Stimulated activated CD4-positive, alpha-beta T cell treated with anti-CD3 and anti-CD28 coated beads, Interleukin-1b, Interleukin-23, amount 100 ng/mL, for 4 hours (primary cell): ENCODE data around the gene CACNG7.
"Not testable (repeated sequence)": the region's sequence is repeated elsewhere in the genome, so short reads cannot be mapped to it uniquely, and the experiment has no call there.

ENCODE experiments used
- DNase-seq, 2 donors: peaks; one replicate each; pipeline ENCODE4 v3.0.0-alpha.2; 2020; ENCODE audit warnings: low read depth in 2 of 2

Gene CACNG7, protein sequence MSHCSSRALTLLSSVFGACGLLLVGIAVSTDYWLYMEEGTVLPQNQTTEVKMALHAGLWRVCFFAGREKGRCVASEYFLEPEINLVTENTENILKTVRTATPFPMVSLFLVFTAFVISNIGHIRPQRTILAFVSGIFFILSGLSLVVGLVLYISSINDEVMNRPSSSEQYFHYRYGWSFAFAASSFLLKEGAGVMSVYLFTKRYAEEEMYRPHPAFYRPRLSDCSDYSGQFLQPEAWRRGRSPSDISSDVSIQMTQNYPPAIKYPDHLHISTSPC

DNA sequence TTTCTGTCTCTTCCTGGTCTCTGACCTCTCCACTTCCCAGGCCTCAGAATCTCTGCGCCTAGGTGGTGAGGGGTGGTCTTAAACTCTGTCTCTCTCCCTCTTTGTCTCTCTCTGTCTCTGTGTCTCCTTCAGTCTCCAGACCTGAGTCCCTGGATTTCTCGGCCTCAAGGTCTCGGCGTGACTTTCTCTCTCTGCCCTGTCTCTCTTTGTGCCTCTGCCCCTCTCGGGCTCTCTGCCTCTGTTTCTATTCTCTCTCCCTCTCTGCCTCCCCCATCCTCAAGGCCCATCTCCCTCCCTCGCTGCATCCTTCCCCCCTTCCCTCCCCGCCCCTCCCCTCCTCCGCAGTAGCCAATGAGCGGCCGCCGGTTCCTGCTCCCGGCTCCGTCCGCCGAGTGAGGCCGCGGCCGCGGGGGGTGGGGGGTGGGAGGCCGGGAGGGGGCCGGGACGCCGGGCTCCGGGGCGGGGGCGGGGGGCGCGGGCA, at the start of gene CACNG7:
Gene CACNG7, plus strand, starts transcription at position 344 of the 481 bp plus-strand sequence. CDS start 3,554 bp downstream, outside the sequence.
- DNase-seq = no peak

DNA sequence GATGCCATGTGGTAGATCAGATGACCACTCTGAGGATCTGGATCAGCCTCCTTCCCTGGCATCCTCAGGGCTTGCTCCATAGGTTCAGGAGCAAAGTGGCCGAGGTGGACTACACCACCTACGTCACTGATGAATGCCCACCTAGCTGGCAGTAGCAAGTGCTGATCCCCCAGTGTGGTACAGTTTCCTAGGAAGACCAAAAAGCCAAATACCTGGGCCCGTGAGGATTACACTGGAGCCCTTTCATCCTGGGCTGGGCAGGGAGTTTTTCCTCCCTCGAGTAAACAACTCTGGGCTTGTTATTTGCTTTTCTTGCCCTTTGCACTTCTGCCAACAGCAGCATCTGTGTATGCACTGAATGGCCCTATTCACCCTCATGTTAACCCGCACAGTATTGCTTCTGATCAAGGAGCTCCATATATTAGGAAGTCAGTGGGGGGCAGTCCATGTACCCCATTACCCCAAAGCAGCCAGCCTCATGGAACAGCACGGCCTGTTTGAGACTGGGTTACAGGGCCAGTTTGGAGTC, 44.7 kb upstream of the CACNG7 start:
- no peak for DNase-seq

DNA sequence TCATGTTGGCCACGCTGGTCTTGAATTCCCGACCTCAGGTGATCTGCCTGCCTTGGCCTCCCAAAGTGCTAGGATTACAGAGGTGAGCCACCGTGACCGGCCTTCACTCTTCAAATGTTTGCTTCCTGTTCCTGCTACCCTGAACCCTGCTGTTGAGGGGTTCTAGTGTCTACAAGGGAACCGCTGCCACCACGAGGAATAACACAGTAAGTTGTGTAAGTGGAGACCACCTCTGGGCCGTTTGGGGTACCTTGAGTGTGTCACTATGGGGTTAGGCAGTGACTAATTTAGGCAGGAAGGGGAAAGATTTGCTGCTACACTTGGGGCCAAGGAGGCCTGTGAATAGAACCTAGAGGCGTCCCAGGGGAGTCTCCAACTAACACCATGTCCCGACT, 43.6 kb upstream of the CACNG7 start:
- no peak for DNase-seq

DNA sequence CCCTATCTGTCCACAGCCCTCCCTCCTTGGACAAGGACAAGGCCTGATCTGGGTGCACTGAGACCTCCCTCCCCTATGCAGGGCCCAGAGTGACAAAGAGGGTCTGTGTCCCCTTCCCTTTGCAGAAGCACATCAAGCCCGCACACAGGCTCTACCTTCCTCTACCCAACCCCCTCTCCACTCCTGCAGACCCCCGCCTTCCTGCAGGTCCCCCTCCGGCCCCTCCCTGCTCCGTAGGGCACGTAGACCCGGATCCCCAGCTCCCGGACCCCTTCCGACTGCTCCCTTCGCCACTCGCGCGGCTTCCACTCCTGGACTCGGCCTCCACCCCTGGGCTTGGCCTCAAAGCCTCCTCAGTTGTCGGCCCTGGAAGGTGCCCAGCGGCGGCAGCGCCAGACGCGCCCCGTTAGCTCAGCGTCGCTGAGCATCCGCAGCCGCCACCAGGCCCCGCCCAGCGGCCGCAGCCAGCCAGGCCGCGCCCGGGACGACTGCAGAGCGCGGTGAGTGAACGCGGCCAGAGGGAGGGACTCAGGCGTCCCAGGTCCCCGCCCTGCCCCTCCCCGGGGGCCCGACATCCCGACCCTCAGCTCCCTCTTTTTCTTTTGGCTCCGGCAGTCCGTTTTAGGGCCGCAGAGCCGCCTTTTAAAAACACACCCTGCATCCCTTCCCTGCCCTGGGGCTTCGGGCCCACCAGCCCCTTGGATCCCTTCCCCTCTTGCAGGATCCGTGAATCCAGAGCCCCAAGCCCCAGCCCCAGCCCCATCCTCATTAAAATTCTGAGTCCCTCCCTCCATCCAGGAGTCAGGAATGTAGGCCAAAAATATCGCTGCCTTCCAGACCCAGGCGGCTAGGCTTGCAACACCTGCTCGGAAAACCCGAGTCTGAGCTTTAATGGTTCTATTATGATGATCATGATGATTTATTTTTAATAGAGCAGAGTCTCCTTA, 42.9 kb upstream of the CACNG7 start:
- peak in 1 of 2 donors; percentile 42 for DNase-seq

DNA sequence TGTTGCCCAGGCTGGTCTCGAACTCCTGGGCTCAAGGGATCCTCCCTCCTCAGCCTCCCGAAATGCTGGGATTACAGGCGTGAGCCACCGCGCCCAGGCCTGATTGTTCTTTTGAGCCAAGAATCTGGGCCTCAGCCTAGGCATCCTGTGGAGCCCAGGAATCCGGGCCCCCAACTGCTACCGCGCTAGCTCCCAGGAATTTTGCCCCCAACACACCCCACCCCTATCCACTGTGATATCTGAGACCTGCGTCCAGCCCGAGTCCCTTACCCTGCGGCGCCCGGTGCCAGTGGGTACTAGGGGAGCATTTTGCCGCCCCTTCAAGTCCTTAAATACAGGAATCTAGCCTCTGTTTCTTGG, 42.2 kb upstream of the CACNG7 start:
- DNase-seq = no peak

DNA sequence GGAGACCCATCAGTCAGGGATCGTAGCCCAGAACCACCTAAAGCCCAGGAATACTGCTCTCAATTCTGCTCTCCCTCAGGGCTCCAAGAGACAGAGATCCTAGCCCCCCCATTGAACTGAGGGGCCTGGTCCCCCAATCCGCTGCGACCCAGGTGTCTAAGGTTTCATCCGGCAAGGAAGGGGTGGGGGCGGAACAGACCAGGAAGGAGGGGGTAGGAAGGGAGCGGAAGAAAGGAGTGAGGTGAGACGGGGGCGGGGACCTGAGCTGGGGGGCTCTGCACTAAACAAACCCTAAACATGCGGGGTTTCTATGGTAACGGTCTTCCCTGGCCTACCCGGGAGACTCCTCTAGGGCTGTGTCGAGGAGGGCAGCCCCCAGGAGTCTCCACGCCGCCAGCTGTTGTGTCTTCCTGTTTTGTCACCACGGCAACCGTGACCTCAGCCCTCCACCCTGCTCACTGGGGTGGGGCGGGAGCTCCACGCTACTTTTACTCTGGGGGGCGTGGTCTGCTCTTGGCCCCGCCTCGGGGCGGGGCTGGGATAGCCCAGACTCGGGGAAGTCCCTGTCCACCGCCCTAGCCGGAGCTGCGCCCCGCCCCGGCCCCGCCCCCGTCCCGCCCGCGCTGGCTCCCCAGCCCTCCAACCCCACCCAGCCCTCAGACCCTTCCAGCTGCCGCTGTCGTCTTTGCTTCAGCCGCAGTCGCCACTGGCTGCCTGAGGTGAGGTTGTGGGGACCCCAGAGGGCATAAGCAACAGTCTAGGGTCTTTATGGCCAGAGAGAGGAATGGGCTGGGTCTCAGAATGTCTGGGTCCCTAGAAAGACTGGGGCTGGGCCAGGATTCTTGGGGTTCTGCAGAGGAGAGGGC, 41.6 kb upstream of the CACNG7 start, which contains the start of gene MYADM:
Gene MYADM, plus strand, starts transcription at position 659 of the 866 bp plus-strand sequence. CDS start 5,647 bp downstream, outside the sequence.
- peak; percentile 98 to 100 for DNase-seq

DNA sequence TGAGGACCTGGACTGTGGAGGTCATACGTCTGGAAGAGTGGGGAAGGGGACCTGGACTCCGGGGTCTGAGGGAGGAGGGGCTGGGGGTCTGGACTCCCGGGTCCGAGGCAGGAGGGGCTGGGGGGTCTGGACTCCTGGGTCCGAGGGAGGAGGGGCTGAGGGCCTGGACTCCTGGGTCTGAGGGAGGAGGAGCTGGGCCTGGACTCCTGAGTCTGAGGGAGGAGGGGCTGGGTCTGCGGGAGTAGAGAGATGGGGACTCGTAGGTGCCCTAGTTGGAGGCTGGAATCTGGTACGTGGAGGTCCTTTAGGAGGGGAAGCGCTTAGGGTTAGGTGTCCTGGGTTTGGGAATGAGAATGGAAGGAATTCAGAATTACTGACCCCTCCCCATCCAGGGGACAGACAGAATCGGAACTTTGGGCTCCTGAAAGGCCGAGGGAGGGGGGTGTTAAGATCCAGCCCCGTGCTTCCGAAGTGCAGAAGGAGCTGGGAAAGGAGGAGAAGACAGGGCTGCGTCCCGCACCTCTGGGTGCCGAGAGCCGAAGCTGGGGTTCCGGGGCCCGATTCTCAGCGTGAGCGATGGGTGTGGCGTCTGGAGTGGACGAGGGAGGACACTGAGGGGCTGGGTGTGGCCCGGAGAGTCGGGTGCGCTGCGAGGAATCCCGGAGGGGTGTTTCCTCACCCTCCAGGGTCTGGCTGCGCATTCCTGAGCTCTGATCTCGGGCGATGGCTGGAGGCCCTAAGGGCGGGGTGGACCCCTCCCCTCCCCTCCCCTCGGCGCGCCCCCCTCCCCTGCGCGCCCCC, 40.8 kb upstream of the CACNG7 start:
- peak in 1 of 2 donors; percentile 17 for DNase-seq

DNA sequence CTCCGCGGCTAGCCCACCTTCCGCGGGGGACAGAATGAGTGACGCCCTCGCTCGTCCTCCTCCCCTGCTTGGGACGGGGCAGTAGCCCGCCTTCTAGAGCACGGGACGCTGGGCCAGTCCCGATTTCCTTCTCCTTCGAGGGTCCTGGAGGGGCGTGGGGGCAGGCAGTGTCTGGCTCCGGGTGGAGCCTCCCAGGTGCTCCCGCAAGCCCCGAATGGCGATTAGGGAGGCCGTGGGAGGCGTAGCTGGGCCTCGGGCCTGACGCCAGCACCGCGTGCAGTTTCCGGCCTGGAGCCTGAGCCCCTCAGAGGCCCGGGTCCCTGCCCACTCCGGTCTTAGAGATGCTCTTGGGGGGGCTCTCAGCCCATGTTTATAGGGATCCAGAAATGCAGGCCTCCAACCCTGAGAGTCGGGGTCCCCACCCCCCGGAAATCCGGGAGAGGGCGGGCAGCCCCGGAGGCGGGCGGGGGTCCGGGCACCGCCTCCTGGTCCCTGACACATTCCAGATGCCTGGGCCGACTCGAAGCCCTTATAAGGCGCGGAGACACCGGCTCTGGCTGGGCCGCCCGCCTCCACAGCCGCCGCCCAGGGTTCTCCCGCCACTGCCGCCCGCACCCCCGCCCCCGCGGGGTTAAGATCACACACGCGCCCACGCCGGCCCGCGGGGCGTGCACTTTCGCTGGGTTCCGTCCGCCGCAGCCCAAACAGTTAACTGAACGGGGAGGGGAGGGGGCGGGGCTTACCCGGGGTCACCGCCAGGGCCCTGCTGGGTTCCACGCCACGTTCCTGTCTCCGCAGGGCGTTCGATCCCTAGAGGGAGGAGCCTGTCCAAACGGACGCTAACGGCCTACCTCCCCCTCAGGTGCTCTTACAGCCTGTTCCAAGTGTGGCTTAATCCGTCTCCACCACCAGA, 39.9 kb upstream of the CACNG7 start:
- peak; percentile 67 to 71 for DNase-seq

DNA sequence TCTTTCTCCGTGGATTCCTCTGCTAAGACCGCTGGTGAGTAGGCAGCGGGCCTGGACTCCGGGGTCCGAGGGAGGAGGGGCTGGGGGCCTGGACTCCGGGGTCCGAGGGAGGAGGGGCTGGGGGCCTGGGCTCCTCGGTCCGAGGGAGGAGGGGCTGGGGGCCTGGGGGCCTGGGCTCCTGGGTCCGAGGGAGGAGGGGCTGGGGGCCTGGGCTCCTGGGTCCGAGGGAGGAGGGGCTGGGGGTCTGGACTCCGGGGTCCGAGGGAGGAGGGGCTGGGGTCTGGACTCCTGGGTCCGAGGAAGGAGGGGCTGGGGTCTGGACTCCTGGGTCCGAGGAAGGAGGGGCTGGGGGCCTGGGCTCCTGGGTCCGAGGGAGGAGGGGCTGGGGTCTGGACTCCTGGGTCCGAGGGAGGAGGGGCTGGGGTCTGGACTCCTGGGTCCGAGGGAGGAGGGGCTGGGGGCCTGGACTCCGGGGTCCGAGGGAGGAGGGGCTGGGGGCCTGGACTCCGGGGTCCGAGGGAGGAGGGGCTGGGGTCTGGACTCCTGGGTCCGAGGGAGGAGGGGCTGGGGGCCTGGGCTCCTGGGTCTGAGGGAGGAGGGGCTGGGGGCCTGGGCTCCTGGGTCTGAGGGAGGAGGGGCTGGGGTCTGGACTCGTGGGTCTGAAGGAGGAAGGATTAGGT, 39.1 kb upstream of the CACNG7 start:
- not testable (repeated sequence) for DNase-seq

DNA sequence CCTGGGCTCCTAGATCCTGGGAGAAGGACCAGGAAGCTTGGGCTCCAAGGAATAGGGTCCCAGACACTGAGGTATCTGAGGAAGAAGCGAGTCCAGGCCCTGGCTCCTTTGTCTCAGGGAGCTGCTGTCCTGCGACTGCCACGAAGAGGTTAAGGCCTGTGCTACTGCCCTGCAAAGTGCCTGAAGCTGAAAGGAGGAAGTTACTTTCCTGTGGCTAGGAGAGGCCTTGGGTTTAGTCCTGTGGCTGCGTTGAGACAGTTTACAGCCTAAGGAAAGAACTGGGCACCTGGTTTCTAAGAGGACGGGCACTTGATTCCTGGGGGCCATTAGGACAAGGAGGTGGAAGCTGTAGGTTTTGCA, 38.6 kb upstream of the CACNG7 start:
- no peak for DNase-seq

DNA sequence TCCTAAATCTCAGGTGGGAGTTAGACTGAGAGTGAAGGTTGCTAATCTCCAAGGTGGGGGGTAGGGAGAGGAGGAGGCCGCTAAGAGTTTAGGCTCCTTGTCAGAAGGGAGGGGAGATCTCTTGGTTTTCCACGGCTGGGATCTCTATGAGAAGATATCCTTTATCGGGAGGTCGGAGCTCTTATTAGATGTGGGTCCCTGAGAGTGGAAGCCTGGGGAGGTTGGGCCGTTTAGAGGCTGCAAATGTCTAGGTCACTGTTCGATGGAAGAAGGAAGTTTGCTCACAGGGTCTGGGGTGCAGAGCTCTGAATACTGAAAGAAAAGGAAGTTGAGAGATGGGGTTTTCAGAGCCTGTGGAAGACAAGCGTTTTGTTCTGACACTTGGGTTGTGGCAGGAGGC, 37.6 kb upstream of the CACNG7 start:
- DNase-seq = no peak

DNA sequence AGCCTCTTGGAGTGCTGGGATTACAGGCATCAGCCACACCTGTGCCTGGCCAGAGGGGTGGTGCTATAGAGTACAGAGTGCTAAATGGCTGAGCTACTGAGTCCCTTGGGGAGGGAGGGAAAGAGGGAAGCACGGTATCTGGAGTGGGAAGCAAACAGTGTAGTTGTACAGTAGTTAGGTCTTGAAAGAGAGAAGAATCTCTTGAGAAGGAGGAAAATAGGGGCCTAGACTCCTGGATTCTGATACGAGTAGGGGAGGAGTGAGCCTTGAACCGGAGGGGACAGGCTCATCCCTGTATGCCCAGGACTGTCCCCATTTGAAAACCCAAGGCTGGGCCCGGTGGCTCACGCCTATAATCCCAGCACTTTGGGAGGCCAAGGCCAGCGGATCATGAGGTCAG, 36.3 kb upstream of the CACNG7 start:
- no peak for DNase-seq

DNA sequence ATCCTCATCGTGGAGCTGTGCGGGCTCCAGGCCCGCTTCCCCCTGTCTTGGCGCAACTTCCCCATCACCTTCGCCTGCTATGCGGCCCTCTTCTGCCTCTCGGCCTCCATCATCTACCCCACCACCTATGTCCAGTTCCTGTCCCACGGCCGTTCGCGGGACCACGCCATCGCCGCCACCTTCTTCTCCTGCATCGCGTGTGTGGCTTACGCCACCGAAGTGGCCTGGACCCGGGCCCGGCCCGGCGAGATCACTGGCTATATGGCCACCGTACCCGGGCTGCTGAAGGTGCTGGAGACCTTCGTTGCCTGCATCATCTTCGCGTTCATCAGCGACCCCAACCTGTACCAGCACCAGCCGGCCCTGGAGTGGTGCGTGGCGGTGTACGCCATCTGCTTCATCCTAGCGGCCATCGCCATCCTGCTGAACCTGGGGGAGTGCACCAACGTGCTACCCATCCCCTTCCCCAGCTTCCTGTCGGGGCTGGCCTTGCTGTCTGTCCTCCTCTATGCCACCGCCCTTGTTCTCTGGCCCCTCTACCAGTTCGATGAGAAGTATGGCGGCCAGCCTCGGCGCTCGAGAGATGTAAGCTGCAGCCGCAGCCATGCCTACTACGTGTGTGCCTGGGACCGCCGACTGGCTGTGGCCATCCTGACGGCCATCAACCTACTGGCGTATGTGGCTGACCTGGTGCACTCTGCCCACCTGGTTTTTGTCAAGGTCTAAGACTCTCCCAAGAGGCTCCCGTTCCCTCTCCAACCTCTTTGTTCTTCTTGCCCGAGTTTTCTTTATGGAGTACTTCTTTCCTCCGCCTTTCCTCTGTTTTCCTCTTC, 35.1 kb upstream of the CACNG7 start:
- no peak for DNase-seq

DNA sequence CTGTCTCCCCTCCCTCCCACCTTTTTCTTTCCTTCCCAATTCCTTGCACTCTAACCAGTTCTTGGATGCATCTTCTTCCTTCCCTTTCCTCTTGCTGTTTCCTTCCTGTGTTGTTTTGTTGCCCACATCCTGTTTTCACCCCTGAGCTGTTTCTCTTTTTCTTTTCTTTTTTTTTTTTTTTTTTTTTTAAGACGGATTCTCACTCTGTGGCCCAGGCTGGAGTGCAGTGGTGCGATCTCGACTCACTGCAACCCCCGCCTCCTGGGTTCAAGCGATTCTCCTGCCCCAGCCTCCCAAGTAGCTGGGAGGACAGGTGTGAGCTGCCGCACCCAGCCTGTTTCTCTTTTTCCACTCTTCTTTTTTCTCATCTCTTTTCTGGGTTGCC, 34.5 kb upstream of the CACNG7 start:
- no peak for DNase-seq

DNA sequence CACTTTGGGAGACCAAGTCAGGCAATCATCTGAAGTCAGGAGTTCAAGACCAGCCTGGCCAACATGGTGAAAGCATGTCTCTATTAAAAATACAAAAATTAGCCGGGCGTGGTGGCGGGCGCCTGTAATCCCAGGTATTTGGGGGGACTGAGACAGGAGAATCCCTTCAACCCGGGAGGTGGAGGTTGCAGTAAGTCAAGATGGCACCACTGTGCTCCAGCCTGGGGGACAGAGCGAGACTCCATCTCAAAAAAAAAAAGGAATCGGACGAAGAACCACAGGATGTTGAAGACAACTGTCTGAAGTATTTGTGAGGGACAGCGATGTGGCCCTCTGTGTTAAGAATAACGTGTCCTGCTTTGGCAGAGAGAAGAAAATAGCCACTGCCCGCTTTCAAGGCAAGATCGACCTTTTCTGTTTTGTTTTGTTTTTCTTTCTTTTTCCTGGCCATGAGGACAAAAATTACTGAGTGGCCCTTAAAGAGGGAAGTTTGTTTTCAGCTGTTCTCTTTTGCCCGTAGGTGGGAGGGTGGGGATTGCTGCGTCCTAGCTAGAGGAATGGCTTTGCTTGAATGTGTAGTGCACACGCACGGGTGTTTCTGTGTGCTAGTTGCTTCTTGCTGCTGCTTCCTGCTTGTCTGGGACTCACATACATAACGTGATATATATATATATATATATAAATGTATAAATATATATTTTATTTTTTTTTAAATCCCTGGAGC, 33.3 kb upstream of the CACNG7 start:
- DNase-seq = no peak

DNA sequence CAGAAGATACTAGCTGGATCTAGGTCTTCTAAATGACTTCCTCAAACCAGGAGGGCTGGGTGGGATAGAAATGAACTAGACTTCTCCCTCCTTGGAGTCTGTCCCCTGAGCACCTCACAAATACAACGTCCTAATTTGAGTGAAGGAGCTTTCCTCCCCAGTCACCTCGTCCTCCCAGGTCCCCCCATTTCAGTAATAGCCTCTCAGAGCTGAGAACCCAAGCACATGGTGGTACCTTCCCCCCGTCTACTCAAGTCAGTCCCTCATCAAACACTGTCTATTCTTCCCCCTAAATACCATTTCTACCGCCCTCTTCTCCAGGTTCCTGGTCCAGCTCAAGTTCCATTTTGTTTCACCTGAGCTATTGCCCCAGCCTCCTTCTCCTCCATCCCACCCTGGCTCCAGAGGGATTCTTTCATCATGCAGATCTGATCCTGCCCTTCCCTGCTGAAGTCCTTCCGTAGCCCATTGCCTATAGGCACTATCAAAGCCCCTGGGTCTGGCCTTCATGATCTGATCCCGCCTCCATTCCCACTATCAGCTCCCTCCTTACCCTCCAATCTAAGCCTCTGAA, 32.3 kb upstream of the CACNG7 start:
- no peak for DNase-seq

DNA sequence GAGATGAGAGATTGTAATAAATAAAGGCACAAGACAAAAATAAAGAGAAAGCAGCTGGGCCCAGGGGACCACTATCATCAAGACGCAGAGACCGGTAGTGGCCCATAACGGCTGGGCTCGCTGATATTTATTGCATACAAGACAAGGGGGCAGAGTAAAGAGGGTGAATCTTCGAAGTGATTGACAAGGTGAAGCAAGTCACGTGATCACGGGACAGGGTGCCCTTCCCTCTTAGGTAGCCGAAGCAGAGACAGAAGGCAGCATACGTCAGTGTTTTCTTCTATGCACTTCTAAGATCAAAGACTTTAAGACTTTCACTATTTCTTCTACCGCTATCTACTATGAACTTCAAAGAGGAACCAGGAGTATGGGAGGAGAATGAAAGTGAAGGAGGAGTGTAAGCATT, 31.7 kb upstream of the CACNG7 start:
- DNase-seq = no peak
